Measurements from ENCODE around the gene CREB5.

The CREB5 gene

GRCh38 chr7:28656529-28656928 is 244.2 kb downstream of the CREB5 start:
- DNase-seq = no peak

GRCh38 chr7:28658381-28658780 is 246.1 kb downstream of the CREB5 start:
- no peak for DNase-seq

- no peak for DNase-seq
Observed at GRCh38 chr7:28660132-28660531, 247.8 kb downstream of the CREB5 start.

- DNase-seq = no peak
Observed at GRCh38 chr7:28661826-28662595, 249.7 kb downstream of the CREB5 start.

- no peak for DNase-seq
Observed at GRCh38 chr7:28666154-28666553, 253.8 kb downstream of the CREB5 start.

- DNase-seq = no peak
Observed at GRCh38 chr7:28668085-28668484, 255.8 kb downstream of the CREB5 start.

GRCh38 chr7:28669330-28669729 is 257.0 kb downstream of the CREB5 start:
- no peak for DNase-seq

- no peak for DNase-seq
Observed at GRCh38 chr7:28671526-28671925, 259.2 kb downstream of the CREB5 start.

- no peak for DNase-seq
Observed at GRCh38 chr7:28672397-28672797, 260.1 kb downstream of the CREB5 start.

GRCh38 chr7:28674359-28674782 is 262.1 kb downstream of the CREB5 start:
- DNase-seq = no peak

GRCh38 chr7:28675429-28675828 is 263.1 kb downstream of the CREB5 start:
- DNase-seq = no peak

GRCh38 chr7:28677668-28678067 is 265.4 kb downstream of the CREB5 start:
- DNase-seq = no peak

- no peak for DNase-seq
Observed at GRCh38 chr7:28678431-28678965, 266.2 kb downstream of the CREB5 start.

- DNase-seq = no peak
Observed at GRCh38 chr7:28681693-28682310, 269.5 kb downstream of the CREB5 start.

- DNase-seq = no peak
Observed at GRCh38 chr7:28682801-28683200, 270.5 kb downstream of the CREB5 start.

GRCh38 chr7:28684650-28685241 is 272.4 kb downstream of the CREB5 start:
- DNase-seq = no peak

GRCh38 chr7:28685242-28685643 is 272.9 kb downstream of the CREB5 start:
- DNase-seq = no peak

GRCh38 chr7:28685644-28686417 is 273.5 kb downstream of the CREB5 start:
- DNase-seq = peak; percentile 65

- peak; percentile 26 for DNase-seq
Observed at GRCh38 chr7:28686418-28686800, 274.1 kb downstream of the CREB5 start.

- DNase-seq = no peak
Observed at GRCh38 chr7:28687537-28687936, 275.2 kb downstream of the CREB5 start.

- no peak for DNase-seq
Observed at GRCh38 chr7:28688174-28688573, 275.9 kb downstream of the CREB5 start.

GRCh38 chr7:28688651-28689050 is 276.3 kb downstream of the CREB5 start:
- DNase-seq = no peak

Data from NCI-H1436 (cell line).